ENCODE measurements around the gene SHMT2.

DNA sequence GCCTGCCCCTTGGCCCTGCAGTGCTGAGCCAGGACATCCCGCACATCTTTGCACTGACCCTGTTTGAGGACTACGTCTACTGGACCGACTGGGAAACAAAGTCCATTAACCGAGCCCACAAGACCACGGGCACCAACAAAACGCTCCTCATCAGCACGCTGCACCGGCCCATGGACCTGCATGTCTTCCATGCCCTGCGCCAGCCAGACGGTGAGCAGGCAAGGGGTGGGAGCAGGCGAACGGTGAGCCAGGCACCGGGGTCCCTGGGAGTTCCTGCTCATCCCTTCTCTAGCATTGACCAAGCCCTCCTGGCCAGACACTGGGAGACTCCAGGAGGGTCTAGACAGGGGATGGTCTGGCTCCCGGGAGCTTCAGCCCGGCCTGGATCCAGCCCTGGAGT is 30.3 kb upstream of the SHMT2 start:
- TF ChIP-seq, protein P1, sequence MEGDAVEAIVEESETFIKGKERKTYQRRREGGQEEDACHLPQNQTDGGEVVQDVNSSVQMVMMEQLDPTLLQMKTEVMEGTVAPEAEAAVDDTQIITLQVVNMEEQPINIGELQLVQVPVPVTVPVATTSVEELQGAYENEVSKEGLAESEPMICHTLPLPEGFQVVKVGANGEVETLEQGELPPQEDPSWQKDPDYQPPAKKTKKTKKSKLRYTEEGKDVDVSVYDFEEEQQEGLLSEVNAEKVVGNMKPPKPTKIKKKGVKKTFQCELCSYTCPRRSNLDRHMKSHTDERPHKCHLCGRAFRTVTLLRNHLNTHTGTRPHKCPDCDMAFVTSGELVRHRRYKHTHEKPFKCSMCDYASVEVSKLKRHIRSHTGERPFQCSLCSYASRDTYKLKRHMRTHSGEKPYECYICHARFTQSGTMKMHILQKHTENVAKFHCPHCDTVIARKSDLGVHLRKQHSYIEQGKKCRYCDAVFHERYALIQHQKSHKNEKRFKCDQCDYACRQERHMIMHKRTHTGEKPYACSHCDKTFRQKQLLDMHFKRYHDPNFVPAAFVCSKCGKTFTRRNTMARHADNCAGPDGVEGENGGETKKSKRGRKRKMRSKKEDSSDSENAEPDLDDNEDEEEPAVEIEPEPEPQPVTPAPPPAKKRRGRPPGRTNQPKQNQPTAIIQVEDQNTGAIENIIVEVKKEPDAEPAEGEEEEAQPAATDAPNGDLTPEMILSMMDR (IDR thresholded peaks at IDR 0.05 in 4 of 5, conservative IDR thresholded peaks at IDR 0.05 in 1 of 5) = no peak
- TF ChIP-seq POLR2A (IDR thresholded peaks at IDR 0.05) = no peak

All from gastrocnemius medialis (tissue), 4 donors.